Mucosa of rectum (tissue), 2 donors: ENCODE data around the gene ELP5.

Experiments
- H3K27ac ChIP-seq, 2 donors: one replicate each; pipeline ENCODE4 v1.7.0; 2013; ENCODE audit warnings: inconsistent platforms in 2 of 2, low read depth in 2 of 2, low read length in 2 of 2
- H3K27me3 ChIP-seq, 2 donors: one replicate each; pipeline ENCODE4 v1.7.0; 2013; ENCODE audit warnings: low read length in 2 of 2; ENCODE audit not compliant: control insufficient read depth in 2 of 2, insufficient read depth in 2 of 2
- H3K36me3 ChIP-seq, 2 donors: one replicate each; pipeline ENCODE4 v1.7.0; 2013; ENCODE audit warnings: low read length in 2 of 2; ENCODE audit not compliant: control insufficient read depth in 2 of 2, insufficient read depth in 2 of 2
- H3K4me1 ChIP-seq, 2 donors: one replicate each; pipeline ENCODE4 v1.7.0; 2013; ENCODE audit warnings: low read length in 2 of 2, mild to moderate bottlenecking in 1 of 2; ENCODE audit not compliant: control insufficient read depth in 2 of 2, insufficient read depth in 2 of 2
- H3K4me3 ChIP-seq, 2 donors: one replicate each; pipeline ENCODE4 v1.7.0; 2013; ENCODE audit warnings: low read length in 2 of 2
- H3K9ac ChIP-seq, 2 donors: one replicate each; pipeline ENCODE4 v1.7.0; 2013; ENCODE audit warnings: low read length in 2 of 2, low read depth in 1 of 2, mild to moderate bottlenecking in 1 of 2
- H3K9me3 ChIP-seq, 2 donors: one replicate each; pipeline ENCODE4 v1.7.0; 2013; ENCODE audit warnings: low read length in 2 of 2; ENCODE audit not compliant: control insufficient read depth in 2 of 2
- donor health status: healthy.
- donor health status: Normal muscosa, but diverticular disease.

Gene ELP5

GRCh38 chr17:7211491-7212273, 40.3 kb upstream of the ELP5 start:
- H3K9me3 ChIP-seq = no peaks in the 10 kb centered on the region
- H3K4me1 ChIP-seq = peaks cover 9 to 13% of the 10 kb centered on the region in 2 donors
- H3K27ac ChIP-seq = no peak overlapping the region
- peaks cover 5 to 8% of the 10 kb centered on the region in 2 donors for H3K27me3 ChIP-seq
- H3K9ac ChIP-seq = no peak overlapping the region
- no peaks in the 10 kb centered on the region for H3K36me3 ChIP-seq
- H3K4me3 ChIP-seq = no peak overlapping the region

DNA sequence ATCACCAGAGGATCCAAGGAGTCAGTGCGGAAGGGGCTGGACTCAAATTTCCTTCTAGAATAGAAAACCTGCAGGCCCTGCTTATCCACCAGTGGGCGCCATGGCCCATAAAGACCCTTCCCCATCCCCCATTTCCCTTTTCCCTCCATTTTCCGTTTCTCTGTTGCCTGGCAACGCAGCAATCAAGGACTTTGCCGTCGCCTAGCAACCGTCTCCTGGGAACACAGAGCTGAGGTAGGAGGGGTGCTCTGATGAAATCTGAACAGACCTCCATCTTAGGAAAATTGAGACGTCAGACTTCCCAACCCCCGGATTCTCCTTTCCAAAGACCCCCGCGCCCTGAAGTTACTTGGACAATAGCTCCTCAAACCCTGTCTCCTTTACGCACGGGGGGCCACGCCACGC, 38.1 kb upstream of the ELP5 start:
- peak overlapping the region in 1 of 2 donors; percentile 68 for H3K27ac ChIP-seq
- peaks cover 16 to 20% of the 10 kb centered on the region in 2 donors for H3K4me1 ChIP-seq
- peak overlapping the region in 1 of 2 donors; percentile 15 for H3K9ac ChIP-seq
- no peaks in the 10 kb centered on the region for H3K36me3 ChIP-seq
- H3K27me3 ChIP-seq = peaks cover 5 to 6% of the 10 kb centered on the region in 2 donors
- peak overlapping the region; percentile 60 to 65 for H3K4me3 ChIP-seq
- no peaks in the 10 kb centered on the region for H3K9me3 ChIP-seq

DNA sequence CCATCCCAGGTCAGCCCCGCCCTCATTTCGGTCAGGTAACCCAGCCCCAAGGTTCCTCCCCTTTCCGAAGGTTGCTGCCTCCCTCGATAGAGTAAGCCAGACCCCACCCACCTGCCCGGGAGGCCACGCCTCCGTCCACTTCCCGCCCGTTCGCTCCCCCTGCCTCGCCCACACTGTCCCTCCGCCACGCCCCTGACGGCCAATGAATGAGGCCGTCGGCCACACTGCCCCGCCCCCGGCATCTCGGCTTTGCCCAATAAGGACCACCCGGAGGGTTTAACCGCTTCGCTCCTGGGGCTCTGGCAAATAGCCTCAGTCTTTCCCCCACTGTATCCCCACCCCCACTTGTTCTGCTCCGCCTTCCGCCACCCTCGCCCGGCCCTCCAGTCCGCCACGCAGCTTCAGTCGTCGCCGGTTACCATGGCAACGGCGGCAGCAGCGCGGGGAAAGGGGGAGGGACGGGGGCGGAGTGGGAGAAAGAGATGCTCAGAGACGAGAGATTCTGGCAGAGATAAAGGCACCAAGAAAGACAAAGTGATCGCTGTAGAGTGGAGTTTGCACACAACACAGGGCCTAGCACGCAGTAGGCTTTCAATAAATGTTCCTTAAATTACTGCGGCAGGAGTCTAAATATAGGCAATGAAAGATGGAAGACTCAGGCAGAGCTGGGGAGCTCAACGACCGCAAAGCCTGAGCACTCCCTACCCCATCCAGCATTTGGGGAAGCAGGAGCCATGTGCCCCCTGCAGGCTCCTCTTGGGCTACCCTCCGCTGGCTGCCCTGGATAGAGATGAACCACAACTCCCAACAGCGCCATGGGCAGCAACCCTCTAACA, 37.5 kb upstream of the ELP5 start:
- H3K9ac ChIP-seq = peak overlapping the region in 1 of 2 donors; percentile 15
- peak overlapping the region; percentile 60 to 78 for H3K4me3 ChIP-seq
- no peaks in the 10 kb centered on the region for H3K36me3 ChIP-seq
- H3K9me3 ChIP-seq = no peaks in the 10 kb centered on the region
- H3K4me1 ChIP-seq = peaks cover 22 to 27% of the 10 kb centered on the region in 2 donors
- H3K27me3 ChIP-seq = peaks cover 5 to 6% of the 10 kb centered on the region in 2 donors
- H3K27ac ChIP-seq = peak overlapping the region; percentile 64 to 68

GRCh38 chr17:7215136-7215638, 36.8 kb upstream of the ELP5 start:
- Histone ChIP-seq H3K4me1 (peaks cover 24 to 28% of the 10 kb centered on the region in 2 donors), H3K27me3 (peaks cover 5 to 6% of the 10 kb centered on the region in 2 donors), H3K27ac (peak overlapping the region in 1 of 2 donors; percentile 68), H3K36me3 (no peaks in the 10 kb centered on the region), H3K9ac (no peak overlapping the region), H3K9me3 (no peaks in the 10 kb centered on the region), H3K4me3 (peak overlapping the region in 1 of 2 donors; percentile 78)

- no peak overlapping the region for H3K9ac ChIP-seq
- H3K27ac ChIP-seq = peak overlapping the region in 1 of 2 donors; percentile 68
- H3K4me3 ChIP-seq = peak overlapping the region in 1 of 2 donors; percentile 15
- no peaks in the 10 kb centered on the region for H3K9me3 ChIP-seq
- no peaks in the 10 kb centered on the region for H3K36me3 ChIP-seq
- peaks cover 29 to 34% of the 10 kb centered on the region in 2 donors for H3K4me1 ChIP-seq
- H3K27me3 ChIP-seq = peaks cover 5 to 6% of the 10 kb centered on the region in 2 donors
These were observed 36.3 kb upstream of the ELP5 start for GRCh38 chr17:7215652-7216180.

GRCh38 chr17:7216242-7217112, 35.5 kb upstream of the ELP5 start:
- H3K36me3 ChIP-seq = peaks cover 4 to 5% of the 10 kb centered on the region in 2 donors
- H3K27ac ChIP-seq = peak overlapping the region in 1 of 2 donors; percentile 38
- peak overlapping the region in 1 of 2 donors; percentile 15 for H3K4me3 ChIP-seq
- H3K4me1 ChIP-seq = peaks cover 37 to 40% of the 10 kb centered on the region in 2 donors
- H3K9ac ChIP-seq = no peak overlapping the region
- H3K27me3 ChIP-seq = peaks cover 3 to 6% of the 10 kb centered on the region in 2 donors
- H3K9me3 ChIP-seq = no peaks in the 10 kb centered on the region

GRCh38 chr17:7217113-7217987, 34.7 kb upstream of the ELP5 start:
- H3K4me1 ChIP-seq = peaks cover 45 to 46% of the 10 kb centered on the region in 2 donors

GRCh38 chr17:7218166-7218565, 33.8 kb upstream of the ELP5 start:
- no peaks in the 10 kb centered on the region for H3K9me3 ChIP-seq
- peak overlapping the region in 1 of 2 donors; percentile 33 for H3K4me3 ChIP-seq
- H3K4me1 ChIP-seq = peaks cover 46 to 49% of the 10 kb centered on the region in 2 donors
- H3K27ac ChIP-seq = peak overlapping the region; percentile 30 to 56
- H3K36me3 ChIP-seq = peaks cover 20 to 21% of the 10 kb centered on the region in 2 donors
- H3K9ac ChIP-seq = no peak overlapping the region
- no peaks in the 10 kb centered on the region for H3K27me3 ChIP-seq

More at GRCh38 chr17:7217113-7217987, 34.7 kb upstream of the ELP5 start:
- Histone ChIP-seq H3K9me3 (no peaks in the 10 kb centered on the region), H3K27me3 (no peaks in the 10 kb centered on the region), H3K9ac (peak overlapping the region in 1 of 2 donors; percentile 26), H3K36me3 (peaks cover 12 to 13% of the 10 kb centered on the region in 2 donors), H3K27ac (peak overlapping the region; percentile 30 to 56), H3K4me3 (peak overlapping the region; percentile 33 to 57)
